Fibroblast of lung (primary cell): ENCODE measurements around the gene TMEM14C. TPM values are rescaled to one million over a fixed set of nuclear protein-coding genes. Genes with fewer than 3 reads are reported as not detected.

Source experiments
- DNase-seq, 2 donors: peaks; one replicate each; pipeline versions ENCODE4 v3.0.0 to v3.0.0-alpha.2; 2010; ENCODE audit warnings: low read depth in 2 of 2
- H2AFZ ChIP-seq: 2 replicates; pipeline ENCODE4 v1.5.1; 2012; ENCODE audit warnings: low read length, control low read depth, inconsistent platforms
- H3K27ac ChIP-seq: 2 replicates; pipeline ENCODE4 v1.5.1; 2011; ENCODE audit warnings: low read length, control low read depth; ENCODE audit not compliant: insufficient read depth
- H3K27me3 ChIP-seq: 2 replicates; pipeline ENCODE4 v1.5.1; 2011; ENCODE audit warnings: mild to moderate bottlenecking, low read length; ENCODE audit not compliant: control insufficient read depth, insufficient read depth
- H3K36me3 ChIP-seq: 2 replicates; pipeline ENCODE4 v1.5.1; 2011; ENCODE audit warnings: low read length; ENCODE audit not compliant: control insufficient read depth, insufficient read depth
- H3K4me1 ChIP-seq: 2 replicates; pipeline ENCODE4 v1.5.1; 2011; ENCODE audit warnings: low read length; ENCODE audit not compliant: control insufficient read depth, insufficient read depth; ENCODE audit errors: extremely low read depth
- H3K4me2 ChIP-seq: 2 replicates; pipeline ENCODE4 v1.5.1; 2011; ENCODE audit warnings: low read length, control low read depth; ENCODE audit not compliant: insufficient read depth; ENCODE audit errors: extremely low read depth
- H3K4me3 ChIP-seq, 4 experiments: fragments of 200-600 bp in 1 of 4; sonication (generic) in 1 of 4; replicated peaks in 1 of 4; 2 replicates each; pipeline ENCODE4 v1.5.1; 2011 to 2016; ENCODE audit warnings: low read length in 4 of 4, low read depth in 3 of 4, mild to moderate bottlenecking in 3 of 4, control low read depth in 2 of 4, inconsistent platforms in 1 of 4, mixed read lengths in 1 of 4; ENCODE audit not compliant: insufficient read depth in 1 of 4; ENCODE audit errors: control extremely low read depth in 1 of 4
- H3K79me2 ChIP-seq: 2 replicates; pipeline ENCODE4 v1.5.1; 2012; ENCODE audit warnings: mild to moderate bottlenecking, low read length, inconsistent platforms; ENCODE audit not compliant: control insufficient read depth, insufficient read depth
- H3K9ac ChIP-seq: 2 replicates; pipeline ENCODE4 v1.5.1; 2011; ENCODE audit warnings: mild to moderate bottlenecking, low read length, control low read depth; ENCODE audit not compliant: insufficient read depth
- H3K9me3 ChIP-seq: 2 replicates; pipeline ENCODE4 v1.5.1; 2012; ENCODE audit warnings: low read depth, low read length; ENCODE audit not compliant: control insufficient read depth, insufficient read depth
- H4K20me1 ChIP-seq: 2 replicates; pipeline ENCODE4 v1.5.1; 2011; ENCODE audit warnings: low read length; ENCODE audit not compliant: control insufficient read depth, insufficient read depth; ENCODE audit errors: extremely low read depth
- EZH2 ChIP-seq: IDR thresholded peaks from 2 replicates; pipeline ENCODE4 v1.5.1; 2012; ENCODE audit warnings: low read length, control low read depth, mild to moderate bottlenecking; ENCODE audit errors: missing control alignments
- polyA plus RNA-seq, 2 donors: library from polyadenylated mRNA; depleted of rRNA in 1 of 2; stranded (reverse) in 1 of 2; unstranded in 1 of 2; fragments of >200 nt; gene quantifications; 2 replicates each; pipeline ENCODE4 v1.2.1, GENCODE V29; 2011 to 2012; ENCODE audit warnings: missing spikeins in 1 of 2
- total RNA-seq: library from RNA; depleted of rRNA; stranded (reverse); fragments of >200 nt; gene quantifications from 2 replicates; pipeline ENCODE4 v1.2.1, GENCODE V29; 2014
- TF ChIP-seq, protein P1 (sequence below), 2 donors: IDR thresholded peaks in 1 of 2; conservative IDR thresholded peaks in 1 of 2; 1 replicate in 1 of 2; 2 replicates in 1 of 2; pipeline ENCODE4 v1.5.1; 2011 to 2012; ENCODE audit warnings: low read length in 2 of 2, control low read depth in 1 of 2, inconsistent platforms in 1 of 2, low read depth in 1 of 2, mild to moderate bottlenecking in 1 of 2

The TMEM14C gene
- total and polyA plus RNA-seq, 2 donors (not counting 1 experiment from before 2014, with no cell fraction given) = 123 to 246 TPM

DNA sequence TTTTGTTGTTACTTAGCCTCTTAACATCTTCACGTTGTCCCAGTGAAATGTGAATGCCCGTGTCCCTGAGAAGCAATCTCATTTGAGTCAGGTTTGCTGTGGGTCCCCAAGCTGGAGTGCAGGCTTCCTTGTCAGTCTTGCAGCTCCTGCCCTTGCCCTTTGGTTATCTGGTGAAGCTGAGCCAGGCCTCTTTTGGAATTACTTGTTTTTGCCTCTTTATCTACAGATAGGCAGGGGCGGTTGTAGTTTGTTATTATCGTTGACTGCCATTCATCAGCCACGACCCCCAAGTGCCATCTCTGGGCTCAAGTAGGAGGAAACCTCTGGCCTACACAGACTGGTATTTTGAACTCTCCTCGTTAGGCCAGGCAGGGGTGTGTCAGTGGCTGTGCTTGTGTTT is 2.2 kb downstream of the TMEM14C start:
- Histone ChIP-seq H3K9me3 (no peaks in the 10 kb centered on the region), H3K79me2 (peaks cover 13% of the 10 kb centered on the region), H3K4me3 (peak overlapping the region in 1 of 4 experiments; percentile 83), H3K4me1 (no peaks in the 10 kb centered on the region), H3K9ac (no peak overlapping the region), H3K36me3 (peaks cover 2% of the 10 kb centered on the region), H3K27me3 (no peaks in the 10 kb centered on the region), H4K20me1 (no peaks in the 10 kb centered on the region), H2AFZ (no peak overlapping the region), H3K27ac (no peak overlapping the region), H3K4me2 (no peak overlapping the region)
- TF ChIP-seq, protein P1, sequence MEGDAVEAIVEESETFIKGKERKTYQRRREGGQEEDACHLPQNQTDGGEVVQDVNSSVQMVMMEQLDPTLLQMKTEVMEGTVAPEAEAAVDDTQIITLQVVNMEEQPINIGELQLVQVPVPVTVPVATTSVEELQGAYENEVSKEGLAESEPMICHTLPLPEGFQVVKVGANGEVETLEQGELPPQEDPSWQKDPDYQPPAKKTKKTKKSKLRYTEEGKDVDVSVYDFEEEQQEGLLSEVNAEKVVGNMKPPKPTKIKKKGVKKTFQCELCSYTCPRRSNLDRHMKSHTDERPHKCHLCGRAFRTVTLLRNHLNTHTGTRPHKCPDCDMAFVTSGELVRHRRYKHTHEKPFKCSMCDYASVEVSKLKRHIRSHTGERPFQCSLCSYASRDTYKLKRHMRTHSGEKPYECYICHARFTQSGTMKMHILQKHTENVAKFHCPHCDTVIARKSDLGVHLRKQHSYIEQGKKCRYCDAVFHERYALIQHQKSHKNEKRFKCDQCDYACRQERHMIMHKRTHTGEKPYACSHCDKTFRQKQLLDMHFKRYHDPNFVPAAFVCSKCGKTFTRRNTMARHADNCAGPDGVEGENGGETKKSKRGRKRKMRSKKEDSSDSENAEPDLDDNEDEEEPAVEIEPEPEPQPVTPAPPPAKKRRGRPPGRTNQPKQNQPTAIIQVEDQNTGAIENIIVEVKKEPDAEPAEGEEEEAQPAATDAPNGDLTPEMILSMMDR (conservative IDR thresholded peaks at IDR 0.05 in 1 of 2, IDR thresholded peaks at IDR 0.05 in 1 of 2; ENCODE audit: low read depth in 1 of 2, low read length in 2 of 2) = no peak
- no peak for TF ChIP-seq EZH2
- DNase-seq = no peak

DNA sequence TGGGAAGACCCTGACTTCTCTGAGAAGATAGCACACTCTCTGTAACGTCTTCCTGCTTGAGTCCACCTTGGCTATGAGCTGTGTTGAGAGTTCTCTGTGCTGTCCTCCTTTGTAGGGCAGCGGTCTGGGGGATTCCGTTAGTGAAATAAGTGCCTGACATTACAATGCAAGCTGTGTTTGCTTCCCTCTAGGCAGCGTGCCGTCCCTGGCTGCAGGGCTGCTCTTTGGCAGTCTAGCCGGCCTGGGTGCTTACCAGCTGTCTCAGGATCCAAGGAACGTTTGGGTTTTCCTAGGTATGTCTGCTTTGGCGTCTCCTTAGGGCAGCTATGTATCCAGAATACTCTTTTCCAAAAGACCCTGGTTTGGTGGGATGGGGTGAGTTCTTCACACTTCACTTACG is 2.8 kb downstream of the TMEM14C start:
- H3K36me3 ChIP-seq = peaks cover 2% of the 10 kb centered on the region
- no peak for DNase-seq
- H3K9ac ChIP-seq = no peak overlapping the region
- no peaks in the 10 kb centered on the region for H3K4me1 ChIP-seq
- H4K20me1 ChIP-seq = no peaks in the 10 kb centered on the region
- no peak for TF ChIP-seq EZH2
- TF ChIP-seq, protein P1 (conservative IDR thresholded peaks at IDR 0.05 in 1 of 2, IDR thresholded peaks at IDR 0.05 in 1 of 2; ENCODE audit: low read depth in 1 of 2, low read length in 2 of 2) = no peak
- H3K27ac ChIP-seq = no peak overlapping the region
- H3K79me2 ChIP-seq = peaks cover 13% of the 10 kb centered on the region
- H3K4me3 ChIP-seq = no peak overlapping the region
- H3K9me3 ChIP-seq = no peaks in the 10 kb centered on the region
- H2AFZ ChIP-seq = no peak overlapping the region
- H3K27me3 ChIP-seq = no peaks in the 10 kb centered on the region
- no peak overlapping the region for H3K4me2 ChIP-seq

DNA sequence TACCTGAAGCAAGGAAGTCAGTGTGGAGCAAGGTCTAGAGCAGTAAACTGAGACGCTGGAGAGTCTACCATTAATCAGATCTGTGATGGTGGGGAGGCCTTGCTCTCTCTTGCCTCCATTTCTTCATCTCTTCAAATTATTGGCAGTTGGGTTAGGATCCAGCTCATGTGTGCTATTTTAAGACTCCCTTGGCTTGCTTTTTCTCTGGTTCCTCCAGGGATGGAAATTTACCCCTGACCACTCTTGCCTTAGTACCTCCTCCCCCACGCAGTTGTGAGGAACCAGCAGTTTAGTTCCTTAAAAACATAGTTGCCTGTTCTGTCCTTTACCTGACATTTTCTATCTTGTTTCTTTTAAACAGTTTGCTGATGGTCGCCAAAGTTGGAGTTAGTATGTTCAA is 7.4 kb downstream of the TMEM14C start:
- no peak for TF ChIP-seq EZH2
- TF ChIP-seq, protein P1 (conservative IDR thresholded peaks at IDR 0.05 in 1 of 2, IDR thresholded peaks at IDR 0.05 in 1 of 2; ENCODE audit: low read depth in 1 of 2, low read length in 2 of 2) = no peak
- no peak overlapping the region for H3K4me3 ChIP-seq
- no peaks in the 10 kb centered on the region for H4K20me1 ChIP-seq
- no peak overlapping the region for H3K4me2 ChIP-seq
- no peak overlapping the region for H3K9ac ChIP-seq
- peaks cover 2% of the 10 kb centered on the region for H3K36me3 ChIP-seq
- H3K79me2 ChIP-seq = no peaks in the 10 kb centered on the region
- H2AFZ ChIP-seq = no peak overlapping the region
- no peaks in the 10 kb centered on the region for H3K9me3 ChIP-seq
- H3K27me3 ChIP-seq = no peaks in the 10 kb centered on the region
- H3K27ac ChIP-seq = no peak overlapping the region
- peaks cover 4% of the 10 kb centered on the region for H3K4me1 ChIP-seq
- DNase-seq = no peak
